Peyer's patch (tissue), 4 donors: ENCODE data around the gene HIC2.
"Not testable (repeated sequence)": the region's sequence is repeated elsewhere in the genome, so short reads cannot be mapped to it uniquely, and the experiment has no call there.

Experiments
- CTCF ChIP-seq, 6 experiments: fragments of 450-650 bp in 4 of 6; fragments of 200-600 bp in 2 of 6; sonication (generic) in 1 of 6; IDR thresholded peaks; one replicate each; pipeline ENCODE4 v1.5.1; 2017 to 2019; ENCODE audit warnings: antibody characterized with exemption in 6 of 6, mild to moderate bottlenecking in 3 of 6, moderate library complexity in 1 of 6
- POLR2A ChIP-seq, 2 donors: fragments of 450-650 bp; IDR thresholded peaks; one replicate each; pipeline ENCODE4 v1.5.1; 2017; ENCODE audit warnings: antibody characterized with exemption in 2 of 2, mild to moderate bottlenecking in 2 of 2, moderate library complexity in 2 of 2

GRCh38 chr22:21497984-21498383, 80.8 kb downstream of the HIC2 start:
- not testable (repeated sequence) for TF ChIP-seq POLR2A, CTCF (IDR thresholded peaks at IDR 0.05)
